GM12873 (cell line): Measurements from ENCODE around the gene CDC40.

ENCODE experiments used
- TF ChIP-seq, protein P1 (sequence below): IDR thresholded peaks from 2 replicates; pipeline ENCODE4 v1.5.1; 2012; ENCODE audit warnings: low read depth, mild to moderate bottlenecking, moderate library complexity, low read length, control low read depth; ENCODE audit not compliant: insufficient read depth; ENCODE audit errors: missing control alignments

CDC40 gene

DNA sequence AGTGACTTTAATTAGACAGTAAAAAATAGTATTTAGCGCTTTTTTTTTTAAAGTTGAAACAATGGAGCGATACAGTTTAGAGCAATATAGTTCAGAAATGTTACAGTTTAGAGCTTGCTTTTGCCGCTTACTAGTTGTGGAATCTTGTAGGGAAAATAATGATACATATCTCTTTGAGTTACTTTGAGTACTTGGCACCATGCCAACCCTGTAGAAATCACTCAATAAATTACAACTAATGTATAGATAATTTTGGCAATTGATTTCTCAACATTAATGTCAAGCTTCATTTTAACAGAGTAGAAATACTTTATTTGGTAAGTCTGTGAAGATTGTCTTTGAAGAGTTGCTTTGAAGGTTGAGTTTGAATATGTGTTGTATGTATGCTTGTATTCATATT lies 27.4 kb downstream of the CDC40 start:
- TF ChIP-seq, protein P1, sequence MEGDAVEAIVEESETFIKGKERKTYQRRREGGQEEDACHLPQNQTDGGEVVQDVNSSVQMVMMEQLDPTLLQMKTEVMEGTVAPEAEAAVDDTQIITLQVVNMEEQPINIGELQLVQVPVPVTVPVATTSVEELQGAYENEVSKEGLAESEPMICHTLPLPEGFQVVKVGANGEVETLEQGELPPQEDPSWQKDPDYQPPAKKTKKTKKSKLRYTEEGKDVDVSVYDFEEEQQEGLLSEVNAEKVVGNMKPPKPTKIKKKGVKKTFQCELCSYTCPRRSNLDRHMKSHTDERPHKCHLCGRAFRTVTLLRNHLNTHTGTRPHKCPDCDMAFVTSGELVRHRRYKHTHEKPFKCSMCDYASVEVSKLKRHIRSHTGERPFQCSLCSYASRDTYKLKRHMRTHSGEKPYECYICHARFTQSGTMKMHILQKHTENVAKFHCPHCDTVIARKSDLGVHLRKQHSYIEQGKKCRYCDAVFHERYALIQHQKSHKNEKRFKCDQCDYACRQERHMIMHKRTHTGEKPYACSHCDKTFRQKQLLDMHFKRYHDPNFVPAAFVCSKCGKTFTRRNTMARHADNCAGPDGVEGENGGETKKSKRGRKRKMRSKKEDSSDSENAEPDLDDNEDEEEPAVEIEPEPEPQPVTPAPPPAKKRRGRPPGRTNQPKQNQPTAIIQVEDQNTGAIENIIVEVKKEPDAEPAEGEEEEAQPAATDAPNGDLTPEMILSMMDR = no peak

DNA sequence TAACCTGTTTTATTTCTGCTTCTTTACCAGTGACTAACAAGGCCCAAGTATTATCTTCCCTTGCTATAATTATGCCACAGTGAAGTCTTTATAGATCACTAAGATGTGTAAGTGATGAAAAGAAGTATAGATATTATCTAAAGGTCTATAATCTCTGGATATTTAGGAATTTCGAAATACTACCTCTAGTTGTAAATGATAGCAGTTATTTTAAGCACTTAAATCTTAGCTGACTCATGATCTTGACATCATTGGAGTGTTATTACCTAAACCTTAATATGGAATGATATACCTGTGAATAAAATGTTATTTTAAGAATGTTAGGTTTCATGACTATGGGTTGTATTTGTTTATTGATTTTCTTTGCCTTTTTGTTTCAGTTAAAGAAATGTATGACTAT lies 31.5 kb downstream of the CDC40 start:
- TF ChIP-seq, protein P1 = no peak

DNA sequence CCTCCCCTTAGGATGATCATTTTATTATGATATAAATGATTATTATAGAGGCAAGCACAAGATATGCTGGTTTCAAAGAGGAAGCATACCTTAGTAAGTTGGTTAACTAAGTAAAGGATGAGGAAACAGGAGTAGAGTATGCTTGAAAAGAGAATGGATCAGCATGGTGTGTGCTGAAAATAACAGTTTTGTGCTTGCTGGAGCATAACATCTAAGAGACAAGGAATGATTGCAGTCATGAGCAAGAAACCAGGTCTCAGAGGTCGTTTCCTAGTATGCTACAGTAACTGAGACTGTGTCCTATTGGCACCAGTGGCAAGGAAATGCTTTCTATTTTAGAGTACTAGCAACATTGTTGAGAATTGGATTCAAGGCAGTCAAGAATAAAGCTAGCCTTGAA lies 34.1 kb downstream of the CDC40 start:
- TF ChIP-seq, protein P1 = no peak

DNA sequence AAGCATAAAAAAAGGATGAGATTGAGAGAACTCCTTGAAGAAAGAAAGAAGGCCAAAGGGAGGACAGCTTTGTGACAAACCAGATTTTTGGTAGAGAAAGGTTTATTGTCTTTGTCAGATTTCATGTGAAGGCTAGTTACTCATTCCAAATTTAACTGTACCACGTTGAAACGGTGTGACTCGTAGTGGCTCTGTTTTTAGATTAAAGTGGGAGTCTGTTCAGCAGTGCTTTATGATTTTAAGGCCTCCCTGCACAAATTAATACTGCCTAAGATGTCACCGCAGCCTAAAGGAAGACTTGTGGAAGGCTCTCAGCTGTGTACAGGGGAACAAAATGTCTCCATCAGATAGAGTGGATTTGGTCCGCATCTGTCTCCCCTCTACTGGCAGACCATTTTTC lies 35.9 kb downstream of the CDC40 start:
- TF ChIP-seq, protein P1 = no peak

DNA sequence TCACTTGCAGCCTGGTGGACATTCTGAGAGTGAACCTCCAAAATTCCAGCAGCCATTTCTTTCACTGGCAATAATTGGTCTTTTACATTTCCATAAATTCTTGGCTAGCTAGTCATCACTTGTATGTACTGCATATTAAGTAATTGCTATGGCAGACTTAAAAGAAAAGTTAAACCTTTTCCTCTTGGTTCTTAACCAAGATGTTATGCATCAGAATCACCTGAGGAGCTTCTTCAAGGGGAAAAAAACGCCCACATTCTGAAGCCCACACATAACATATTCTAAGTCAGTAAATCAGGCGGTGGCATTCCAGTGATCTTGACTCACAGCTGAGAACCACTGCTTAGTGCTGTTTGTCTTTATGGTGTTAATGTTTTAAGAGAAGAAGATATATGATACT lies 37.0 kb downstream of the CDC40 start:
- TF ChIP-seq, protein P1 = no peak

DNA sequence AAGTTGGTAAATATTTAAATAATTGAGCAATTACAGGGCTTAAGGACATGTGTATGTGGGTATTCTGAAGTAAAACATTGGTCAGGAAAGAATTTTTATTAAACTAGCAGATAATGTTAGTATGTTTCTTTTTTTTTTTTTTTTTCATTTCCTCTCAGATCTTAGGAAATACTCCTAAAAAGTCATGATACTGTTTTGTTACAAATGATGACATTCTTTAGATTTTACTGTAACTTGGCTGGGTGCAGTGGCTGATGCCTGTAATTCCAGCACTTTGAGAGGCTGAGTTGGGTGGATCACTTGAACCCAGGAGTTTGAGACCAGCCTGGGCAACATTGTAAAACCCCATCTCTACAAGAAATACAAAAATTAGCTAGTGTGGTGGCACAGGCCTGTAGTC lies 41.5 kb downstream of the CDC40 start:
- TF ChIP-seq, protein P1 = no peak

DNA sequence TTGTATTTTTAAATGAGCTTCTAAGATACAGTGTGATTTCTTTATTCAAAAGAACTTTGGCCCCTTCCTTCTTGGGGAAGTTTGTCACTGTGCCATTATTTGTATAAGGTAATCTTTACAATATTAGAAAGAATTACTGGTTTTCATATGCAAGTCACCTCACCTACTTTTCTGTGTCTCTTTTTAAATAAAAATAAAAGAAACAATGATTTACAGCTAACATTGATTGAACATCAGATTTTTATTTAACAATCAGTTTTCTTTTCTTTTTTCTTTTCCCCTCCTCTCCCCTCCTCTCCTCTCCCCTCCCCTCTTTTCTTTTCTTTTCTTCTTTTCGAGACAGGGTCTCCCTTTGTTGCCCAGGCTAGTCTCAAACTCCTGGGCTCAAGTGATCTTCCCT lies 46.0 kb downstream of the CDC40 start:
- TF ChIP-seq, protein P1 = no peak
